ENCODE data around the gene CHSY1.

CHSY1 gene

GRCh38 chr15:101178931-101179330 is 72.9 kb downstream of the CHSY1 start:
- no peak overlapping the region for H3K27ac ChIP-seq
- TF ChIP-seq ZFX (IDR thresholded peaks at IDR 0.05), result no peak
- TF ChIP-seq, protein P1, sequence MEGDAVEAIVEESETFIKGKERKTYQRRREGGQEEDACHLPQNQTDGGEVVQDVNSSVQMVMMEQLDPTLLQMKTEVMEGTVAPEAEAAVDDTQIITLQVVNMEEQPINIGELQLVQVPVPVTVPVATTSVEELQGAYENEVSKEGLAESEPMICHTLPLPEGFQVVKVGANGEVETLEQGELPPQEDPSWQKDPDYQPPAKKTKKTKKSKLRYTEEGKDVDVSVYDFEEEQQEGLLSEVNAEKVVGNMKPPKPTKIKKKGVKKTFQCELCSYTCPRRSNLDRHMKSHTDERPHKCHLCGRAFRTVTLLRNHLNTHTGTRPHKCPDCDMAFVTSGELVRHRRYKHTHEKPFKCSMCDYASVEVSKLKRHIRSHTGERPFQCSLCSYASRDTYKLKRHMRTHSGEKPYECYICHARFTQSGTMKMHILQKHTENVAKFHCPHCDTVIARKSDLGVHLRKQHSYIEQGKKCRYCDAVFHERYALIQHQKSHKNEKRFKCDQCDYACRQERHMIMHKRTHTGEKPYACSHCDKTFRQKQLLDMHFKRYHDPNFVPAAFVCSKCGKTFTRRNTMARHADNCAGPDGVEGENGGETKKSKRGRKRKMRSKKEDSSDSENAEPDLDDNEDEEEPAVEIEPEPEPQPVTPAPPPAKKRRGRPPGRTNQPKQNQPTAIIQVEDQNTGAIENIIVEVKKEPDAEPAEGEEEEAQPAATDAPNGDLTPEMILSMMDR (conservative IDR thresholded peaks at IDR 0.05), result no peak

DNA sequence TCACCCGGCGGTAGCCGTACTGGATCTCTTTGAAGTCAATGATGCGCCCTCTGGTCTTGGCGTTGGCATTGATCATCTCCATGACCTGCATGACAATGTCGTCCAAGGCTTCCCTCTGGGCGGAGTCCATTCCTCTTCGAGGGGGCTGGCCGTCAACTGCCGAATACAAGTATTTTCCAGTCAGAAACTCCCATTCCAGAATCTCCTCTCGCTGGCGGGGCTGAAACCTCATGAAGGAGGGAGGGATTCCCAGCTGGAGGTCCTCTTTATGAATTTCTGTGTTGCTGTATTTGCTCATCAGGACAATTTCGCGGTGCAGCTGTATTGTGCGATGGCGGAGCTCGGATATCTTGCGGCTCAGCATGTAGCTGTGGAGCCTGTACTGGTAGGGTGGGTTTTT is 73.4 kb downstream of the CHSY1 start:
- H3K27ac ChIP-seq, result no peak overlapping the region
- no peak for TF ChIP-seq ZFX (IDR thresholded peaks at IDR 0.05)
- TF ChIP-seq, protein P1 (conservative IDR thresholded peaks at IDR 0.05), result no peak

DNA sequence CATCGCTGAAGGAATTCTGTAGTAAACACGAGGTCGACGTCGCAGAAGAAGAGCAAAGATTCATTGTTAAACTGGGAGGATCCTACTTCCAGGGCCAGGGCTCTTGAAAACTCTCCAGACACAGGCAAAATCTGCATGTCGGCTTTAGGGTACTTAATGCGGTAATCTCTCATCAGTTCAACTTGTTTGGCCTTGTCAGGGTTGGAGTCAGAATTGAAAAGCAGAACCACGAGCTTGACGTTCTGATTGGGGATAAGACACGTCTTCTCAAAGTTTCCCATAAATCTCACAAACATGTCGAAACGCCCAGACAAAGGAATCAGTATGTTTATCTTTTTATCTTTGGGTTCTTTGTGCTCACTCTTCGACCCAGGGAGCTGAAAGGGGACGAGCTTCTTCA is 74.0 kb downstream of the CHSY1 start:
- H3K27ac ChIP-seq, result no peak overlapping the region
- TF ChIP-seq, protein P1 (conservative IDR thresholded peaks at IDR 0.05), result no peak
- TF ChIP-seq ZFX (IDR thresholded peaks at IDR 0.05), result no peak

GRCh38 chr15:101176625-101177024 is 75.2 kb downstream of the CHSY1 start:
- no peak overlapping the region for H3K27ac ChIP-seq
- TF ChIP-seq, protein P1 (conservative IDR thresholded peaks at IDR 0.05), result no peak
- TF ChIP-seq ZFX (IDR thresholded peaks at IDR 0.05), result no peak

DNA sequence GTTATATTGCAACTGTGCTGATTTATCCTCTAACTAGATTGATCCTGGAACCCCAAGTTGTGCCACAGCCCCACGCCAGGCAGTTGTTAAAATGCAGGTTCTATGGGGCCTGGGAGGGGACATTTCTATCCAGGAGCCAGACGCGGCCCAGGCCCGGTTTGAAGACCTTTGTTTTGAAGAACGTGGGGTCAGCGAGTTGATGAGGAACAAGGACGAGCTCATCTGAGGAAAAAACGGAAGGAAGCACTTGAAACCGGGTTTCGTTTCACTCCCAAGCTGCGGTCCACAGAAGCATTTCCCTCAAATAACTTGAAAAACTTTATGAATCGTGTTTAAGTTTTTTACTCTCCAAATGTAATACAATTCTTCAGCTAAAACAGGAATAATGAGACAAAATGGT is 76.4 kb downstream of the CHSY1 start:
- TF ChIP-seq, protein P1 (conservative IDR thresholded peaks at IDR 0.05), result no peak
- TF ChIP-seq ZFX (IDR thresholded peaks at IDR 0.05), result no peak
- H3K27ac ChIP-seq, result no peak overlapping the region

DNA sequence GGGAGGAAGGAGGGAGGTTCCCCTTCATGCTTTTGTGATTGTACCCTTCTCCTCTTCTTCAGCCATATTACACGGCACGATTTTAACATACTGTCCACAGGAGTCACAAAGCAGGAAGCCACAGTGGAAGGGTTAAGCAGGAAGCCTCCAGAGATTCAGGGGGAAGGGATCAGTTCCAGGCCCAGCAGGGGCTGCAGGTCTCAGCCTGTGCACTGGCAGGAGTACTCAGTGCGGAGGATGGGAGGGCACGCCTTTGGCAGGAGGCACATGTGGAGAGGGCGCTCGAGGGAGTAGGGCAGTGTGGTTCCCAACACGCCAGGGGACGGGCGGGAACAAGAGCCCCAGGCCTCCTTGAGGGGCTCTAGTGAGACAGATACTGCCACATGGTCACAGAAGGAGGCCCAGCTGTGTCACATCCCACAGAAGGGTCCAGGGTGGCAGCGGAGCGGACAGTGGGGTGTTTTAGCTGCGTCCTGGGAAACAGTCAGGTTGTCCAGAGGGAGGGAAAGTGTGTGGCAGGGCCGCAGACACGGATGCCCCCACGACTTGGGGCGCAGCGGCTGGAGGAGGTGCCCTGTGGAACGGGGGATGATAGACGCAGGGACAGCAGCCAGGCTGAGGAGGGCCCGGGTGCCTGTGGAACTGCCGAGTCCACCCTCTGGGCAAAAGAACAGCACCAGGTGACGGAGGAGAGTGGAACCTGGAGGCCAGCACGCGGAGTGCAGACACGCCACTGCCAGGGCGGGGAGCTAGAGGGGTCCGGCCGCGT is 77.5 kb downstream of the CHSY1 start:
- TF ChIP-seq ZFX (IDR thresholded peaks at IDR 0.05), result no peak
- TF ChIP-seq, protein P1 (conservative IDR thresholded peaks at IDR 0.05), result no peak
- H3K27ac ChIP-seq, result no peak overlapping the region

GRCh38 chr15:101173233-101174119 is 78.4 kb downstream of the CHSY1 start:
- no peak overlapping the region for H3K27ac ChIP-seq
- no peak for TF ChIP-seq ZFX (IDR thresholded peaks at IDR 0.05)
- TF ChIP-seq, protein P1 (conservative IDR thresholded peaks at IDR 0.05), result no peak
